ENCODE results near the gene TMEM131L.
"Not testable (repeated sequence)": the region's sequence is repeated elsewhere in the genome, so short reads cannot be mapped to it uniquely, and the experiment has no call there.

The TMEM131L gene

DNA sequence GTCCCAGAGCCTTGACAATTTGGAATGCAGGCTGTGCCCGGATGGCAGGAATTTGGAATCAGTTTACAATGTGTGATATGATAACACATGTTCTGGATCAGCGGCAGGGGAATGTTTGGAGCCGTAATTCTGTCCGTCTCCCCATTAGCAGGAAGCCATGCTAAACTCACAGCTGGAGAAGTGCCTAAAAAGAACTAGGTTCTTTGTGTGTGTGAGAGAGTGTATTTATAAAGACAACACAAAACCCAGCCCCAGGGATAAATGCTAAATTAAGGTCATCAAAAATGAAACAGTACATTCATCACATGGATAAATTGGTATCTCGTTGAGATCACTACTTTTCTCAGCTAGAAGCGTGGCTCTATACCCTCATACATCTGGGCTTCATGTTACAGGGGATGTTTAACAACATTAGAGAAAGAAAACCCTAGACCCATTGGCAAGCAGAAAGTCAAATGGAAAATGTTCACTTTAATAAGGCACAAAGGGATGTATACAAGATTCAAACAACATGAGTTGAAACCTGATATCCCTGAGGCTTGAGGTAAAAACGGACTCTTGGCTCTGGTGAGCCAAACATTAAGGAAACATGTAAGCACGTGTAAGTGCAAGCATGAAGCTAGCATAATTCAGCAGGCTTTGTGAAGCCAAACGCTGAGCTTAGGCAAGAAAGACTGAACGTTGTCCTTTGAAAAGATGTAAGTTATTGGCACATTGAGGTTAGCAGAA, 18.0 kb upstream of the TMEM131L start:
- no peak for DNase-seq

DNA sequence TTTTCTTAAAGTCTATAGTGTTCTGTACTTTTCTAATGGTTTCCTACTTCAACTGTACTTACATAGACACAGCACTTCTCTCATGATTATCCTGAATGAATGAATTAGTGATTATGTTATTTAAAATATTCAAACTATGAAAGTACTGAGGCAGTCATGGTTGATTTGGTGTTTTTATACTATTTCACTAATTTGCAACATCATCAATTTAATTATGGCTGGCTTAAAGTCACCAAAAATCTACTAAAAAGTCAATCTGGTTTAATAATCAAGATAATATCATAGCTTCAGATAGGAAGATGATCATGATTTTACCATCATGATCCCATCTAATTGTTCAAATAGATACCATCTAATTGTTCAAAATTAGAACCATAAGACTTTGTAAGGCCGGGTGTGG, 16.8 kb upstream of the TMEM131L start:
- DNase-seq, result no peak

- DNase-seq, result no peak
Observed at GRCh38 chr4:153450544-153450917, 15.6 kb upstream of the TMEM131L start.

GRCh38 chr4:153451145-153451544, 15.0 kb upstream of the TMEM131L start:
- DNase-seq, result not testable (repeated sequence)

GRCh38 chr4:153451911-153452657, 14.1 kb upstream of the TMEM131L start:
- no peak for DNase-seq

- DNase-seq, result no peak
Observed at GRCh38 chr4:153452658-153453378, 13.3 kb upstream of the TMEM131L start.

GRCh38 chr4:153453402-153453801, 12.8 kb upstream of the TMEM131L start:
- no peak for DNase-seq

GRCh38 chr4:153458969-153459368, 7.2 kb upstream of the TMEM131L start:
- no peak for DNase-seq

DNA sequence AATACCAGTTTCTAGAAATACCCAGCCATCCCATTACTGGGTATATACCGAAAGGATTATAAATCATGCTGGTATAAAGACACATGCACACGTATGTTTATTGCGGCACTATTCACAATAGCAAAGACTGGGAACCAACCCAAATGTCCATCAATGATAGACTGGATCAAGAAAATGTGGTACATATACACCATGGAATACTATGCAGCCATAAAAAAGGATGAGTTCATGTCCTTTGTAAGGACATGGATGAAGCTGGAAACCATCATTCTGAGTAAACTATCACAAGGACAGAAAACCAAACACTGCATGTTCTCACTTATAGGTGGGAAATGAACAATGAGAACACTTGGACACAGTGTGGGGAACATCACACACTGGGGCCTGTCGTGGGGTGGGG, 4.6 kb upstream of the TMEM131L start:
- DNase-seq, result not testable (repeated sequence)

DNA sequence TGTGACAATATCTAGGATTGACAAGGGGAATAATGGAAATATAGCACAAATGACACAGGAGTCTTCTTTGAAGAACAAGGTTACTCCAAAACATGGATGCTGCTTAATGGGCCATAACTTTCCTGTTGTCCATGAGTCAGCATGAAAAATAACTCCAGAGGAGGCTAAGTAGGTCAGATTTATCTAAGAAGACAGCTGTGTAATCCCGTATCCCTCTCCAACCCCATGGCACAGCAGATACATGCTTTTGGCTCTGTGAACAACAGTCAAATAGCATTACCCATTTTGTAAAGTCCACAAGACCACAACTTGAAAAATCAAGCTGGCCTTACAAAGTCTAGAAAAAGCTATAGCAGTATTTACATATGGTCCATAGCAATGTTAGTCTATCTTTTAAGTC, 2.1 kb upstream of the TMEM131L start:
- peak; percentile 59 for DNase-seq

DNA sequence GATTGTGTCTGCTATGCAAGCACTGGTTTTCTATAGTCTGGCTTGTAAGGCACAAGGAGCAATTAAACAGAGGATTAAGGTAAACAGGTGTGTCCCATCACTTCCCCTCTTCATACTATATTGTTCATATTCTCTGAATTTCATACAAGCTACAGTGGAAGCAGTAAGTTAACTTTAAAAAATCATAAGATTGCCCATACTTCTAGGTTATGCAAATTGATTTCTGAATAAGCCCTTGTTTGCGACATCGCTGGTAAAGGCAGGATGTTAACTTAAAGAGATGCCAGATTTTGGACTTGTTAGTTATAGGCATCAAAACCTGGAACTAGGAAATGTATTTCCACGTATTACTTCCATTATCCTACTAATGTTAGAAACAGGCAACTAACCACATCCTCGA, 1.0 kb upstream of the TMEM131L start:
- DNase-seq, result no peak

- DNase-seq, result peak; percentile 34
Observed at GRCh38 chr4:153465615-153466080, 512 bp upstream of the TMEM131L start.

DNA sequence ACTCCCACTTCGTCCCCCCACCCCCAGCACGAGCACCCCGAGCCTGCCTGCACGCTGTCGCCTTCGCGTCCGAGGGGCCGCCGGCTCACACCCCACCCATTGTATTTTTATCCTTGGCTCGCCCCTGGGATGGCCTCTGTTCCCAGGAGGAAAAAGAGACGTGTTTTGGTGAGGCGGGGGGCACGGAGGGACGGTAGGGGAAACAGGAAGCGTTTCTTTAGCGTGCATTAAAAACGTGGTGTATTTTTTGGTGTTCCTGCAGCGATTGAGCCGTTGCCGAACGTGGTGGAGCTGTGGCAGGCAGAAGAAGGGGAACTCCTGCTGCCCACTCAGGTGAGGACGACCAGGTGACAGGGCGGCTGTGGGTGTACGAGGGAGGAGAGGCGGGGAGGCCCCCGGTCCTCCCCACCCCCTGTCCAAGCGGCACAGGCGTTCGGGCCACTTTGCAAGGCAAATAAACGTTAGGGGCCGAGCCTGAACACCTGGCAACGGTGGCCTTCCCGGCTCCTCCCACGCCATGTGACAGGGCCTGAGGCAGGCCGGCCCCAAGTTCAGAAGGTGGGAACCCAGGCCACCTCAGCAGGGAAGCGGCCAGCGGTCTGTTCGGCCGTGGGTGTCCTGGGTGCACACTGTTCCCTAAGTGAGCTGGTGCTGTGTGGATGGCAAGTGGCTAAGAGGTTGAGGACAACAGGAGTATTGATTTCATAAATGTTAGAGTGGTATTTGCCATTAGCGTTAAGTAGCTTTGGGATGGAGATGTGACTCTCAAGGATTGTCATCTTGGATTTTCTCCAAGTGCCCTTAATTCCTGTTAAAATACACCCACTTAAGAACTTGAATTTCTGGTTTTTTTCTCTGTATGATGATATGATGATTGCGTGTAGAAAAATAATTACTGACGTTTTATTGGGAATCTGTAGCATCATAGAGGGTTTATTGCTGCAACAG, 1.1 kb downstream of the TMEM131L start:
- DNase-seq, result no peak

GRCh38 chr4:153467897-153468262, 1.7 kb downstream of the TMEM131L start:
- no peak for DNase-seq

DNA sequence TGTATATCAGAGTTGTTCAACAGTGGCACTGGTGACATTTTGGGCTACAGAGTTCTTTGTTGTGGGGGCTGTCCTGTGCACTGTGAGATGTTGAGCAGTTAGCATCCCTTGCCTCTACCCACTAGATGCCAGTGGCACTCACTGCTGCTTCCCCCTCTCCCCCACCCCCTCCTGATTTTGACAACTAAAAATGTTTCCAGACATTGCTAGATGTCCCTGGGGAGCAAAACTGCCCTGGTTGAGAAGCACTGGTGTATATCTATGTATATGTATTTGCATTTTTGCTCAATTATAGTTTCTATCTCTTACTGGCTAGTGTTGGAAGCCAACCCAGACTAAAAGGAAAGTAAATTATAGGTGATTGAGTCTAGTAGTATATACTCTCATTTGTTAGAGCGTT, 2.4 kb downstream of the TMEM131L start:
- DNase-seq, result no peak

- no peak for DNase-seq
Observed at GRCh38 chr4:153469031-153469430, 2.9 kb downstream of the TMEM131L start.

- DNase-seq, result not testable (repeated sequence)
Observed at GRCh38 chr4:153471071-153471697, 5.0 kb downstream of the TMEM131L start.

GRCh38 chr4:153471698-153472093, 5.5 kb downstream of the TMEM131L start:
- DNase-seq, result no peak

DNA sequence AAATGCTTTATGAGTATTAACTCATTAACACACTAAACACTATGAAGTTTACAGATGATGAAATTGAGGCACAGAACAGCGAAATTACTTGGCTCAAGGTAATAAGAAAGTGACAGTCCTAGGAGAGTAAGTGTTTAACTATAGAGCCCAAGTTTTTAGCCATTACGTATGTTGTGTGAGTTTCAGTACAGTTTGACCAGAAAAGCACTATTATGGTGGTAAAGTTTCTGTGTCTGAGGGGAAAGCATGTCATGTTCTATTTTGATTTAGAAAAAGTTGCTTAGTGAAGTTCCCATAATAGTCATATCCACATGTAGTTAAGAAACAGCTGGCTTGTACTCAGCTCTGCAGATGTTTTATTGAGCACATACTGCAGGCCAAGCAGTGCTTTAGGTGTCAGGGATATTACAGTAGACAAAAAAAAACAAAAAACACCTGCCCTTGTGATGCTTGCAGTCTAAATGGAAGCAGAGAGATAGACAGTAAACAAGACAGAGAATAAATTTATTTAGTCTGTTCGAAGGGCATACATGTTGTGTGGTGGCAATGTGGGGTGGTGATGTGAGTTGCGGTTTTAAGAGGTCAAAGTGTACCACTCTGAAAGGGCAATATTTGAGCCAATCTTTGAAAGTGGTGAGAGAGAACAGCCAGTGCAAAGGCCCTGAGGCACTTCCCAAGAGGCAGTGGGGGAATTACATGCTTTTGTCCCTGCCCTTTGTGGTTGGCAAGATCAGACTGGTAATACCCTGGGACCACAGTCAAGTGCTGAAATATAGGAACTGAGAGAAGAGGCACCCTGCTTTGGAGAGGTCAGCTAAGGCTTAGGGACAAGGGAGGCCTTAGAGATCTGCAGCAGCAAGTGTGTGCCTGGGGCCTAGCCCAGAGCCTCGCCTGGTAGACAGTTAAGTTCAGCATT, 6.2 kb downstream of the TMEM131L start:
- DNase-seq, result no peak

- no peak for DNase-seq
Observed at GRCh38 chr4:153474251-153474650, 8.1 kb downstream of the TMEM131L start.
